K562 (cell line): ENCODE data around the gene ACVR2B. TPM values are rescaled to one million over a fixed set of nuclear protein-coding genes. Genes with fewer than 3 reads are reported as not detected.

Experiments
- ATAC-seq: fragments of 200-7000 bp; cut with Tn5 transposase; 3 replicates; pipeline ENCODE4 v1.9.1; 2020; ENCODE audit warnings: moderate library complexity
- BruUV-seq: library from RNA; stranded (reverse); fragments of 400-500 nt; replicated peaks from 2 replicates; lab custom pipeline; 2021; lab: Mats Ljungman, UMichigan
- CTCF ChIA-PET: fragments of 300-600 bp; formaldehyde crosslinking; extraction: SDS; loops from one replicate; lab custom pipeline; 2021; ENCODE audit warnings: low intra/inter-chr PET ratio; lab: Yijun Ruan, JAX
- POLR2A ChIA-PET: fragments of 300-600, 350-650 bp; sonication (Branson Sonifier 250); formaldehyde crosslinking; extraction: SDS; loops from one replicate; lab custom pipeline; 2021; ENCODE audit warnings: antibody characterized with exemption, inconsistent platforms; lab: Yijun Ruan, JAX
- DNase-seq, 4 experiments: peaks; one replicate each; pipeline versions ENCODE4 v3.0.0 to v3.0.0-alpha.2; 2011 to 2018; ENCODE audit warnings: low spot score in 3 of 4, mixed read lengths in 3 of 4; ENCODE audit errors: extremely low read depth in 1 of 4
- FAIRE-seq: peaks from 2 replicates; lab custom pipeline; 2011; peaks lifted over from hg19 to GRCh38; lab: Jason Lieb, UNC
- H2AFZ ChIP-seq: 2 replicates; pipeline ENCODE4 v1.6.0; 2011; ENCODE audit warnings: low read depth, low read length, control low read depth, inconsistent platforms
- H3K27ac ChIP-seq: fragments of 200-600 bp; 3 replicates; pipeline ENCODE4 v1.8.0; 2011; ENCODE audit warnings: low read depth, mild to moderate bottlenecking, control low read depth, inconsistent platforms, low read length, moderate library complexity, mixed read lengths; ENCODE audit errors: extremely low read depth
- H3K27me3 ChIP-seq, 2 experiments: fragments of 300-600 bp in 1 of 2; 2 replicates in 1 of 2; 3 replicates in 1 of 2; pipeline versions ENCODE4 v1.6.0 to v1.8.0; 2011; ENCODE audit warnings: inconsistent platforms in 2 of 2, low read length in 2 of 2, mild to moderate bottlenecking in 1 of 2, mixed read lengths in 1 of 2, moderate library complexity in 1 of 2; ENCODE audit not compliant: control insufficient read depth in 2 of 2, insufficient read depth in 2 of 2
- H3K36me3 ChIP-seq: fragments of 300-600 bp; 3 replicates; pipeline ENCODE4 v1.8.0; 2011; ENCODE audit warnings: mild to moderate bottlenecking, low read length, inconsistent platforms; ENCODE audit not compliant: control insufficient read depth, insufficient read depth
- H3K4me1 ChIP-seq, 2 experiments: fragments of 200-600 bp in 1 of 2; replicated peaks in 1 of 2; 2 replicates in 1 of 2; 3 replicates in 1 of 2; pipeline versions ENCODE4 v1.5.1 to v1.8.0; 2011; ENCODE audit warnings: inconsistent platforms in 2 of 2, low read length in 2 of 2, mild to moderate bottlenecking in 1 of 2, mixed read lengths in 1 of 2, moderate library complexity in 1 of 2; ENCODE audit not compliant: control insufficient read depth in 2 of 2, insufficient read depth in 2 of 2
- H3K4me2 ChIP-seq: 2 replicates; pipeline ENCODE4 v1.6.1; 2011; ENCODE audit warnings: low read length, control low read depth, inconsistent platforms, mixed read lengths; ENCODE audit not compliant: insufficient read depth
- H3K4me3 ChIP-seq: fragments of 200-600 bp; sonication (generic), shearing (Covaris generic); 2 replicates; pipeline ENCODE4 v1.5.1; 2016; ENCODE audit warnings: control low read depth, inconsistent platforms
- H3K79me2 ChIP-seq: fragments of 200-600 bp; 3 replicates; pipeline ENCODE4 v1.8.0; 2011; ENCODE audit warnings: low read length, inconsistent platforms; ENCODE audit not compliant: control insufficient read depth, insufficient read depth
- H3K9ac ChIP-seq, 2 experiments: 2 replicates each; pipeline versions ENCODE4 v1.6.0 to v1.6.1; 2011; ENCODE audit warnings: low read depth in 2 of 2, low read length in 2 of 2, control low read depth in 1 of 2, inconsistent platforms in 1 of 2, mild to moderate bottlenecking in 1 of 2, mixed read lengths in 1 of 2; ENCODE audit not compliant: insufficient read depth in 1 of 2
- H3K9me1 ChIP-seq: one replicate; pipeline ENCODE4 v1.6.0; 2011; ENCODE audit warnings: inconsistent platforms, mild to moderate bottlenecking, low read length, moderate library complexity; ENCODE audit not compliant: control insufficient read depth, insufficient read depth
- H3K9me3 ChIP-seq: replicated peaks from 2 replicates; pipeline ENCODE4 v1.5.1; 2011; ENCODE audit warnings: low read depth, low read length, inconsistent platforms; ENCODE audit not compliant: control insufficient read depth, insufficient read depth
- H4K20me1 ChIP-seq: replicated peaks from 2 replicates; pipeline ENCODE4 v1.6.1; 2011; ENCODE audit warnings: low read length, inconsistent platforms, mixed read lengths; ENCODE audit not compliant: control insufficient read depth, insufficient read depth
- E2F3 ChIP-seq: fragments of 250-450 bp; sonication (Bioruptor Pico); IDR thresholded peaks from 2 replicates; pipeline ENCODE4 v1.4.0; 2020; ENCODE audit warnings: mild to moderate bottlenecking
- FOSL1 ChIP-seq: fragments of 200-800 bp; sonication (Bioruptor generic); conservative IDR thresholded peaks from 2 replicates; pipeline ENCODE4 v1.6.1; 2016; ENCODE audit warnings: missing genetic modification characterization, missing compliant biosample characterization
- HDAC6 ChIP-seq: IDR thresholded peaks from 2 replicates; pipeline ENCODE4 v1.6.1; 2012; ENCODE audit warnings: low read depth, mild to moderate bottlenecking, control low read depth, inconsistent platforms, low read length, moderate library complexity
- POLR2H ChIP-seq: IDR thresholded peaks from 2 replicates; pipeline ENCODE4 v1.6.1; 2016; ENCODE audit warnings: missing genetic modification characterization, low read depth, mild to moderate bottlenecking, control low read depth, missing compliant biosample characterization, moderate library complexity
- TFAM ChIP-seq: fragments of 250-450 bp; sonication (Bioruptor Pico); conservative IDR thresholded peaks from 2 replicates; pipeline ENCODE4 v1.5.0; 2021; ENCODE audit warnings: mild to moderate bottlenecking, moderate library complexity
- WGBS: fragments of 100-300 bp; shearing (Covaris generic); methylation state at CpG from one replicate; pipeline ENCODE4 v1.1.6; 2016; ENCODE audit warnings: low coverage, mixed read lengths; ENCODE audit not compliant: insufficient coverage; ENCODE audit errors: missing lambda C conversion rate; 5-methylcytosine and 5-hydroxymethylcytosine counted together
- in situ Hi-C: fragments of 300-500 bp; cut with MboI; formaldehyde crosslinking; loops from 4 replicates; pipeline ENCODE4 v1.15.0; 2018; ENCODE audit warnings: inconsistent platforms, mixed read lengths
- intact Hi-C: fragments of 100-400 bp; cut with micrococcal nuclease; formaldehyde crosslinking; loops from 2 replicates; pipeline ENCODE4 v1.14.2; 2022
- polyA plus RNA-seq, 8 experiments: library from polyadenylated mRNA; depleted of rRNA in 4 of 8; stranded (reverse) in 5 of 8; unstranded in 3 of 8; fragments of >200 nt; fragmentation: Nextera tagmentation in 2 of 8; fragmentation: Illumina TruSeq in 1 of 8; extraction: Ambion mirVana in 2 of 8; extraction: Trizol in 1 of 8; gene quantifications; 2 replicates each; pipeline versions ENCODE4 v1.2.1 to v1.2.3, GENCODE V29; 2011 to 2014; ENCODE audit warnings: inconsistent platforms in 1 of 8, missing spikeins in 1 of 8
- total RNA-seq, 7 experiments: library from RNA; depleted of rRNA in 6 of 7; stranded (reverse); fragments of >200 nt in 6 of 7; fragmentation: Illumina TruSeq in 2 of 7; extraction: Trizol in 2 of 7; gene quantifications; 2 replicates each; pipeline versions ENCODE4 v1.2.1 to v1.2.3, GENCODE V29; 2011 to 2021; ENCODE audit warnings: low replicate concordance in 1 of 7
- TF ChIP-seq, protein P1 (sequence below): fragments of 450-650 bp; IDR thresholded peaks from 2 replicates; pipeline ENCODE4 v1.6.1; 2016; ENCODE audit warnings: borderline replicate concordance
- TF ChIP-seq, protein P2 (sequence below): fragments of 200-800 bp; sonication (Bioruptor generic); IDR thresholded peaks from 2 replicates; pipeline ENCODE4 v1.6.1; 2016; ENCODE audit warnings: missing genetic modification characterization, missing compliant biosample characterization
- TF ChIP-seq, protein P3 (sequence below): fragments of 450-650 bp; IDR thresholded peaks from 2 replicates; pipeline ENCODE4 v1.6.1; 2016; ENCODE audit warnings: low read depth, mild to moderate bottlenecking, moderate library complexity

ACVR2B gene
- total and polyA plus RNA-seq, 9 of the 15 experiments (the other 6 are each of a cell fraction or from before 2014, with no cell fraction given), result 1.8 to 23.7 (median 7.1) TPM

DNA sequence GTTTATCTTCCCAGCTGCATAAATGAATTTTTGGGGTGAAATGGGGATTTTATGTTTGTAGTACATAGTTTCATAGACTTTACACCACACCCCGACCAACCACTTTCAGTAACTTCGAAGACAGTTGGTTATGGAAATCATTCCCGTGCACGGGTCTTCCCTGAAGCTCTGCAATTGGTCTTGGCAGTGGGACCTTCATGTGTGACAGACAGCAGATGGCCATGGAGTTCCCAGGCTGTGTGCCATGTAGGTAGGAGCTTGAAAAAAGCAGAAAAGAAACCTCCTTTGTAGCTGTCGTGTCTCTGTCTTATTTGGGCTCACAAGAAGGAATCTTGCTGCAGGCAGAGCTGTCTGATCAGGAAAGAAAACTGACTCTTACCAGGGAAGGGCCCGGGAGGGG, 68.3 kb downstream of the ACVR2B start (continued):
- TF ChIP-seq, protein P1, sequence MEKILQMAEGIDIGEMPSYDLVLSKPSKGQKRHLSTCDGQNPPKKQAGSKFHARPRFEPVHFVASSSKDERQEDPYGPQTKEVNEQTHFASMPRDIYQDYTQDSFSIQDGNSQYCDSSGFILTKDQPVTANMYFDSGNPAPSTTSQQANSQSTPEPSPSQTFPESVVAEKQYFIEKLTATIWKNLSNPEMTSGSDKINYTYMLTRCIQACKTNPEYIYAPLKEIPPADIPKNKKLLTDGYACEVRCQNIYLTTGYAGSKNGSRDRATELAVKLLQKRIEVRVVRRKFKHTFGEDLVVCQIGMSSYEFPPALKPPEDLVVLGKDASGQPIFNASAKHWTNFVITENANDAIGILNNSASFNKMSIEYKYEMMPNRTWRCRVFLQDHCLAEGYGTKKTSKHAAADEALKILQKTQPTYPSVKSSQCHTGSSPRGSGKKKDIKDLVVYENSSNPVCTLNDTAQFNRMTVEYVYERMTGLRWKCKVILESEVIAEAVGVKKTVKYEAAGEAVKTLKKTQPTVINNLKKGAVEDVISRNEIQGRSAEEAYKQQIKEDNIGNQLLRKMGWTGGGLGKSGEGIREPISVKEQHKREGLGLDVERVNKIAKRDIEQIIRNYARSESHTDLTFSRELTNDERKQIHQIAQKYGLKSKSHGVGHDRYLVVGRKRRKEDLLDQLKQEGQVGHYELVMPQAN, result no peak
- TF ChIP-seq TFAM, result no peak
- no peak for TF ChIP-seq POLR2H (tag)

DNA sequence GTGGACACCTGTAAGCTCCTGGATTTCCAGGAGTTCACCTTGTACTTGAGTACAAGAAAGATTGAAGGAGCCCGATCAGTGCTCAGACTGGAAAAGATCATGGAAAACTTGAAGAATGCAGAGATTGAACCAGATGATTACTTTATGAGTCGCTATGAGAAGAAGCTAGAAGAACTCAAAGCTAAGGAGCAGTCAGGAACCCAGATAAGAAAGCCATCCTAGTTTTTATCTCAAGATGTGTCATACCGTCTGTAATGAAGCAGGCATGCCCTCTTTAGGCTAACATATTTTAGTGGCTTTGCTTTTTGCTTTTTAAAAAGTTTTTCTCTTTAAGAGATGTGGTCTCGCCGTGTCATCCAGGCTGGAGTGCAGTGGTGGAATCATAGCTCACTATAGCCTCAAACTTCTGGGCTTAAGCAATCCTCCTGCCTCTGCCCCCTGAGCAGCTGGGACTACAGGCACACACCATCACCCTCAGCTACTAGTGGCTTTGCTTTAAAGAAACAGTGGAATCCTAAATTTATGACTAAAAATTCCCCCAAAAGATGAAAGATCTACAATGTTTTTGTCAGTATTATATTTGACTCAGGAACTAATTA, 70.5 kb downstream of the ACVR2B start:
- ChIA-PET POLR2A (interaction anchor here (1.0 to 1.1 kb wide), 2 partner anchors 14 to 32 kb away, joined by 4 read pairs; no protein-coding TSS in a partner anchor), CTCF (no interaction called here)
- no peak for FAIRE-seq
- TF ChIP-seq HDAC6 (no peak), E2F3 (CRISPR knock-in tag) (no peak), FOSL1 (tag) (peak; percentile 58; the same call in 1 of the 2 replicates)
- TF ChIP-seq, protein P2, sequence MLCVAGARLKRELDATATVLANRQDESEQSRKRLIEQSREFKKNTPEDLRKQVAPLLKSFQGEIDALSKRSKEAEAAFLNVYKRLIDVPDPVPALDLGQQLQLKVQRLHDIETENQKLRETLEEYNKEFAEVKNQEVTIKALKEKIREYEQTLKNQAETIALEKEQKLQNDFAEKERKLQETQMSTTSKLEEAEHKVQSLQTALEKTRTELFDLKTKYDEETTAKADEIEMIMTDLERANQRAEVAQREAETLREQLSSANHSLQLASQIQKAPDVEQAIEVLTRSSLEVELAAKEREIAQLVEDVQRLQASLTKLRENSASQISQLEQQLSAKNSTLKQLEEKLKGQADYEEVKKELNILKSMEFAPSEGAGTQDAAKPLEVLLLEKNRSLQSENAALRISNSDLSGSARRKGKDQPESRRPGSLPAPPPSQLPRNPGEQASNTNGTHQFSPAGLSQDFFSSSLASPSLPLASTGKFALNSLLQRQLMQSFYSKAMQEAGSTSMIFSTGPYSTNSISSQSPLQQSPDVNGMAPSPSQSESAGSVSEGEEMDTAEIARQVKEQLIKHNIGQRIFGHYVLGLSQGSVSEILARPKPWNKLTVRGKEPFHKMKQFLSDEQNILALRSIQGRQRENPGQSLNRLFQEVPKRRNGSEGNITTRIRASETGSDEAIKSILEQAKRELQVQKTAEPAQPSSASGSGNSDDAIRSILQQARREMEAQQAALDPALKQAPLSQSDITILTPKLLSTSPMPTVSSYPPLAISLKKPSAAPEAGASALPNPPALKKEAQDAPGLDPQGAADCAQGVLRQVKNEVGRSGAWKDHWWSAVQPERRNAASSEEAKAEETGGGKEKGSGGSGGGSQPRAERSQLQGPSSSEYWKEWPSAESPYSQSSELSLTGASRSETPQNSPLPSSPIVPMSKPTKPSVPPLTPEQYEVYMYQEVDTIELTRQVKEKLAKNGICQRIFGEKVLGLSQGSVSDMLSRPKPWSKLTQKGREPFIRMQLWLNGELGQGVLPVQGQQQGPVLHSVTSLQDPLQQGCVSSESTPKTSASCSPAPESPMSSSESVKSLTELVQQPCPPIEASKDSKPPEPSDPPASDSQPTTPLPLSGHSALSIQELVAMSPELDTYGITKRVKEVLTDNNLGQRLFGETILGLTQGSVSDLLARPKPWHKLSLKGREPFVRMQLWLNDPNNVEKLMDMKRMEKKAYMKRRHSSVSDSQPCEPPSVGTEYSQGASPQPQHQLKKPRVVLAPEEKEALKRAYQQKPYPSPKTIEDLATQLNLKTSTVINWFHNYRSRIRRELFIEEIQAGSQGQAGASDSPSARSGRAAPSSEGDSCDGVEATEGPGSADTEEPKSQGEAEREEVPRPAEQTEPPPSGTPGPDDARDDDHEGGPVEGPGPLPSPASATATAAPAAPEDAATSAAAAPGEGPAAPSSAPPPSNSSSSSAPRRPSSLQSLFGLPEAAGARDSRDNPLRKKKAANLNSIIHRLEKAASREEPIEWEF (CRISPR knock-in tag), result no peak
- TF ChIP-seq, protein P3, sequence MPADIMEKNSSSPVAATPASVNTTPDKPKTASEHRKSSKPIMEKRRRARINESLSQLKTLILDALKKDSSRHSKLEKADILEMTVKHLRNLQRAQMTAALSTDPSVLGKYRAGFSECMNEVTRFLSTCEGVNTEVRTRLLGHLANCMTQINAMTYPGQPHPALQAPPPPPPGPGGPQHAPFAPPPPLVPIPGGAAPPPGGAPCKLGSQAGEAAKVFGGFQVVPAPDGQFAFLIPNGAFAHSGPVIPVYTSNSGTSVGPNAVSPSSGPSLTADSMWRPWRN, result no peak

More for the DNA sequence above, 70.5 kb downstream of the ACVR2B start:
- H3K27ac ChIP-seq, result no peak overlapping the region
- H3K9me1 ChIP-seq, result no peaks in the 10 kb centered on the region
- intact Hi-C loops (loop anchor here (5.0 to 10.0 kb wide), 2 partner anchors 318 to 481 kb away; no protein-coding TSS in a partner anchor), in situ Hi-C loops (loop anchor here (10.0 kb wide), 1 partner anchor 131 kb away; no protein-coding TSS in a partner anchor)
- H4K20me1 ChIP-seq, result no peaks in the 10 kb centered on the region
- no peaks in the 10 kb centered on the region for H3K79me2 ChIP-seq
- H3K4me2 ChIP-seq, result no peak overlapping the region
- no peak overlapping the region for H3K9ac ChIP-seq
- no peaks in the 10 kb centered on the region for H3K9me3 ChIP-seq
- no peaks in the 10 kb centered on the region for H3K4me1 ChIP-seq
- H3K36me3 ChIP-seq, result peaks cover 17% of the 10 kb centered on the region; the same call in 2 of the 3 replicates
- DNase-seq (no peak), ATAC-seq (no peak)
- no peak overlapping the region for H3K4me3 ChIP-seq
- BruUV-seq, result no TSS peak
- H2AFZ ChIP-seq, result no peak overlapping the region
- no peaks in the 10 kb centered on the region for H3K27me3 ChIP-seq
- 53% methylated on average over 5 of the region's 5 CpGs for WGBS
